ENCODE results near the gene E2F2.

- TF ChIP-seq POLR2A (IDR thresholded peaks at IDR 0.05) (no peak), CTCF (IDR thresholded peaks at IDR 0.05 in 4 of 5, conservative IDR thresholded peaks at IDR 0.05 in 1 of 5) (no peak)
These were observed 6.9 kb downstream of the E2F2 start for GRCh38 chr1:23524163-23524562.

Data from gastrocnemius medialis (tissue), 4 donors.